Suppressor macrophage treated with lipopolysaccharide for 4 hours (primary cell): ENCODE results near the gene ANKRD12.
"Not testable (repeated sequence)": the region's sequence is repeated elsewhere in the genome, so short reads cannot be mapped to it uniquely, and the experiment has no call there.

Experiments used
- DNase-seq: peaks from one replicate; pipeline ENCODE4 v3.0.0-alpha.2; 2020

ANKRD12 gene

DNA sequence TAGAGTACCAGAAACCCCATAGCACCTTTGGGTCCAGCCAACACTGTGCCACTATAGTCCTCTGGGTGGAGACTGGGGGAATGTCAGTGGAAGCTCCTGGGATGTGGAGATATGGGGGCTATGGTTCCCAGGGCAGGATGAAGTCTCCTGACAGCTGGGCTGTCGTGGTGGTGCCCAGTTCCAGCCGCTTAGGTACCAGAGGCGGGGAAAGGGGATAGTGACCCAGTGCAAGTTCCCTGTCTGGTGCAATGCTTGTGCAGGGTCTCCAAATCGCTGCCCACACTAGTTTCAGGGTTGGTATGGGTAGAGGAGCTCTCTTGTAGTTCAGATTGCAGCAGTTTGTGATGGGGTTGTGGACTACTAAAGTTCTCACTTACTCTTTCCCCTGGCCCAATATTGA is 97.9 kb downstream of the ANKRD12 start:
- DNase-seq = no peak

DNA sequence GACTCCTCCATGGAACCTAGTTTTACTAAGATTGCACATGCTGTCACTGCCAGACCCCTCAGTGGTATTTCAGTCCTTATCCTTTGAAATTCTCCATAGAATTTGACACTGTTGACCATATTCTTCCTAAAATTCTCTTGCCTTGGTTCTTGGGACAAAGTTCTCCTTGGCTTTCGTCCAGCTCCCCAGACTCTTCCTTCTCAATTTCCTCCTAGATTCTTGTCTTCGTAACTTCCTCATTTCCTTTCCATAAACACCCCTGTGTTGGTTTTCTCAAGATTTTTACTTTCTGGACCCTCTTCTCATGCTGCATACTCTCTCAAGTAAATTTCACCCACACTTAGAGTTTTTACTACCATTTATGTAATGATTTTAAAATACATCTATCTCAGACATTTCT is 101.4 kb downstream of the ANKRD12 start:
- DNase-seq = peak; percentile 16

DNA sequence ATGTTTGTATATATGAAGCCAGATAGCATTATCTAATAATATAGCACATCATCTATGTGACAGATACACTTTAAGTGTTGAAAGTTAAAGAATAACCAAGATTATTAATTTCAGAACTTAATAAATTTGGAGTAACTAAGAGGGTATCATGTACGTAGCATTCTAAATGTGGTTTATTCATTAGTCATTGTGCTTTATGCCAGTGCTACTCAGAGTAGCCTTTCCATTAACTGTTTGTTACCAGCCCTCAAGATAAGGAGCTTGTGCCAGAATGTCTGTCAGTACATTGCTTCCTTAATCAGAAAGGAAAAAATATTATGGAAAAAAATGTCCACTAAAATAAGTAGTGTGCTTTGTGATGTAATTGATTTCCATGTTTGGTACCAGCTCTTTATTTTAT is 103.1 kb downstream of the ANKRD12 start:
- DNase-seq = no peak

DNA sequence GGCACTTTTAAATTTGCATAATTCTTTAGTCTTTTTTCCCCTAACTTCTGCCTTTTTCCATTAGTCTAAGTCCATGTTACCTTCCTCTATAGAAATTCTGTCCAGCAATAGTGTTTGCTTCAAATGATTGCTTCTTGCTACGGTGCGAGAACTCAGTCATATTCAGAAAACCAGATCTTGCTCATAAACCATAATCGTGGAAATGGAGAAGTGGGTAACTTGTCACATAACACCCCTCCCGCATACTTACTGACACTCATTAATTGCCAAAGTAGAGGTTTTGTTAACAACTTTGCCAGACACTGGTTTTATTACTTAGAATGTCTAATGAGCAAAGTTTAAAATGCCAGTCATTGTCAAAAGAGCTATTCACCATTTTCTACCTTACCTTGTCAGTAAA is 103.7 kb downstream of the ANKRD12 start:
- peak; percentile 23 for DNase-seq

DNA sequence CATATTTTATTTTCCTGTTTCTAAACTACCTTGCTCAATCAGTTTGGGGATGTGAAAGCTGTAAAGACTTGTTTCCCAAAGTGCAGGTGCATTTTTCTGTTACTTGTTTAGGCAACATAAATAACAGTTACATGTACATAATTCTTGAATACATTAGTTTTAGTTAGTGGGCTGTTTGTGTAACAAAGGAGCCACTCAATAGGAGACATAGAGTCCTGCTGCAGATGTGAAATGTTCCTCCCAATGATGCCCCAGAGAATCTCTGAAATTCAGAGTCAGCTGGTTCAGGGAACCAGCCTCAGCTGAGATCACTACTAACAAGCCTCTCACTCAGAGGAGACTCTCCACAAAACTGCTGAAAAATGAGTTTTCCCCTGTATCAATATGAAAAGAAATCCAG is 106.4 kb downstream of the ANKRD12 start:
- DNase-seq = no peak

DNA sequence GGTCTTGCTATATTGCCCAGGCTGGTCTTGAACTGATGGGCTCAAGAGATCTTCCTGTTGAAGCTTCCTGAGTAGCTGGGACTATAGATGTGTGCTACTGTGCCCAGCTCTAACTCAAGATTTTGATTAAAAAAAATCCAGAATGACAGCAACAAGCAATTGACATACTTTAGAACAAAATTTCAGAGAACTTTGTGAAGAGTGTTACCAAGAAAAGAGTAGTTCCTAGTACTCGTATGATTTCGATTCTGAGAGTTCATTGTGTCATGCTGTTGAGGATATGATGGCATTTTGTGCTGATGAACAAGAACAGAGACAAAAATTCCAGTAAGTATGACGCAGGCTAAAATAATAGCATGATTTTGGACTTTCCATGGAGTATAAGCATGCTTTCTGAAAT is 107.8 kb downstream of the ANKRD12 start:
- peak; percentile 13 for DNase-seq

DNA sequence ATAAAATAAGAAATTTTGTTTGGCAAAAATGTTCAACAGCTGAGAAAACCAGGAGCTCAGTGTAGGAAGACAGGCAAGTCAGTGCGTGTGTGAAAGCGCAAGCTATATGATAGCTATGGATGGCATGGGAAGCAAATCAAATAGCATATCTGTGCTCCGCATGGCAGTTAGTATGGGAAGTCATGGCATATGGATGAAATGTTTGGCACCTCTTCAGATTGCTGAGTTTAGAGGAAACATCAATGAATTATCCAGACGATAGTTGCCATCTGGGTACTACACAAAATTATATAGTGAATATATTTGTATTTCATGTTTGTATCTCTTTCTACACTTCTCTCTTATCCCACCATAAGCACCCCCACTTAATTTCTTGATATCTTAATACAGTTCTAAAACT is 112.1 kb downstream of the ANKRD12 start:
- no peak for DNase-seq

DNA sequence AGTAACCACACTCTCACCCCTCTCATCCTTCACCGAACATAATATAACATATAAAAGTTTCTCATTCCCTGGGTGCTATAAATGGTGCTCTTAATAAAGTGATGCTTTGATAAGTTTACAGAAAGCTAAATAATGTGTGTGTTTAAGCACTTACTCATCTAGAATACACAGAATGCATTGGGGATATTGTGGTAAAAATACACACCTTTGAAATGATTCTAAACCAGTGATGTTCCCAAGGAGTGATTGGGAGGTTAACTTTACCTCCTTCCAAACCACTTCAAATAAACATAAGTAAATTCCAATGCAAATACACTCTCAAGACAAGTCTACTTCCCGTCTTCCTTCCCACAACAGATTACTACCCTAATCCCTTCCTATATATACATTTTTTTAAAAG is 112.7 kb downstream of the ANKRD12 start:
- DNase-seq = no peak

DNA sequence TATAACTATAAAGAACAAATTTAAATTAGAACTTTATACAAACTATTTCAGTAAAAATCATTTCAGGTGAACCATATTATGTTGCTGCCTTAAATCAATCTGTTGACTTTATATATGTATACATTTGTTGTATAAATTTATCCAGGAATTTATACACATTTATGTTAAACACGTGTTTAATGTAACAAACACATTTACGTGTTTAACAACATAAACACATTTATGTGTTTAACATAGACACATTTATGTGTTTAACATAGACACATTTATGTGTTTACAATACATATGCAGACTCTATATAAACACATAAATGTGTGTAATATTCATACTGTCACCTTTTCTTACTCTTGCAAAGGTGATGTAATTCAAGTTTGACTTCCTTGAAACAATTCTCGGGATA is 122.6 kb downstream of the ANKRD12 start:
- no peak for DNase-seq

DNA sequence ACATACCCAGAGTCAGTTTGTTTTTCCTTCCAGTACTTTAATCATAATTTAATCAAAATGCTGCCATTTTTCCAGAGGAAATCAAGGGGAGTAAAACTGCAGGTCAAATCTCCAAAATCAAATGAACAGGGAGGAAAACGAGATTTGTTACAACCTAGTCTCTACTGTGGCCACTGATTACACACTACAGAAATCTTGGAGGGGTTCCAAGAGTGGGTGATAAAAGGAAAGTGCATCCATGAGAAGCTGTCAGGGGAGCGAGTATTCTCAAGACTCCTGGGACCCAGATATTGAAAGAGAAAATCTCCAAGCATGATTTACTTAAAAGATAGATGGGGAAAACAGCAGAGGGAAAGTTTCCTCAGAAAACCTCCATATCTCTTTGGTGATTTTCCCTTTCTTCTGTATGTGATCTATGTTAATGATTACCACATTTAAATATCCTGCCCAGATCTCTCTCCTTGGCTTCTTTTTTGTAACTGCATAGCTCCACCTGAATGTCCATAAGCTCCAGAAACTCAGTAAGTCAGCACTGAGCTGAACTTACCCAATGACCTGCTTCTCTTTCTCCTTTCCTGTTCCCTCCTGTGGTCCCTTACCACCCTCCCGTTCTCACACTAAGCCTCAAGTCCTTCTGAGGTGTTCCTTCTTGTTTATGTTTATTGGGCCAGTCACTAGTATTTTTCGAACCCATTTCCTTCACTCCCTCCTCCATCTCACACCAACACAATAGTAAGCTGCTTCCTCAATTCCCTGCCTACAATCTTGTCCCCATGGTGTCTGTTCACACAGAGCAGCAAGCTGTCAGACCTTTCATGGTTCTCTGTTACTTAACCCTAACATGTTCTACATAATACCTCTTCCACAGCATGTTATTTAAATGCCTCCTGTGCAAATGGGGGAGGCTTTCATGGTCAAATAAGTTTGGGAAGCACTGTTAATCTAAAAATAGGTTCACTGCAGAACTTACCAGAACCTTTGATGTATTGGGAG is 124.1 kb downstream of the ANKRD12 start:
- DNase-seq = no peak

DNA sequence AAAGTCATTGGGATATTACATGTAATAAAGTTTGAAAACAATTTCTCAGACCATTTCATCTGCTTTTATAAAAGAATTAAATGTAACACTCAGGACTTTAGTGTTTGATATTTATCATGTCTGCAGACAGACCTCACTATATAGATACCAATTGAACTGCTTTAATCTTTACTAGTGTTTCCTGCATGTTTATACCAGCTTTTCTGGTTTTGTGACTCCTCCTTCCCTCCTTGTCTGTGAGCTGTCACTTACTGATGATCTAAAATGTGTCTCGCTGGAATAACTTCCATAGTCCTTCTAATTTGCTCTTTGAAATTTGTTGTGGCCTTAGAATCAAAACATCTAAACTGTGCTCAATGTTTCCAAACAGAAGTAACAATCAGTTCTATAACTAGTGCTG is 126.7 kb downstream of the ANKRD12 start:
- no peak for DNase-seq

DNA sequence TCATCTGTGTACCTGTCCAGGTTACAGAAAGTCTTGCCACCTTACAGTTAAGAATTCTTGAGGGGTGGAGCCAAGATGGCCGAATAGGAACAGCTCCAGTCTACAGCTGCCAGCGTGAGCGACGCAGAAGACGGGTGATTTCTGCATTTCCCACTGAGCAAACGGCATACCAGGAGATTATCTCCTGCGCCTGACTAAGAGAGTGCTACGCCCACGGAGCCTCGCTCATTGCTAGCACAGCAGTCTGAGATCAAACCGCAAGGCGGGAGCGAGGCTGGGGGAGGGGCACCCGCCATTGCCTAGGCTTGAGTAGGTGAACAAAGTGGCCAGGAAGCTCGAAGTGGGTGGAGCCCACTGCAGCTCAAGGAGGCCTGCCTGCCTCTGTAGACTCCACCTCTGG is 128.2 kb downstream of the ANKRD12 start:
- DNase-seq = not testable (repeated sequence)

DNA sequence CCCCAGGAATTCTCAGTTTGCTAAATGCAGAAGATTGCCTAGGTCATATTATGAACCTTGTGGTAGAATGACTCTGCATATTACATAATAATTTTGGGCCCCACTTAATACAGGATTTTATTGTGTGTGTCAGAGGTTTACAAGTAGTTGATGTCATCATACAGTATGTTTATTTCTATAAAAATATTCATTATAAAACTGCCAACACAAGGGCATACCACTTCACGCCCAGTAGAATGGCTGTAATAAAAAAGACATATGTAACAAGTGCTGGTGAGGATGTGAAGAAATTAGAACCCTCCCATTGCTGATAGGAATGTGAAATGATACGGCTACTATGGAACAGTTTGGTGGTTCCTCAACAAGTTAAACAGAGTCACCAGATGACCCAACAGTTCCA is 136.6 kb downstream of the ANKRD12 start:
- DNase-seq = no peak

DNA sequence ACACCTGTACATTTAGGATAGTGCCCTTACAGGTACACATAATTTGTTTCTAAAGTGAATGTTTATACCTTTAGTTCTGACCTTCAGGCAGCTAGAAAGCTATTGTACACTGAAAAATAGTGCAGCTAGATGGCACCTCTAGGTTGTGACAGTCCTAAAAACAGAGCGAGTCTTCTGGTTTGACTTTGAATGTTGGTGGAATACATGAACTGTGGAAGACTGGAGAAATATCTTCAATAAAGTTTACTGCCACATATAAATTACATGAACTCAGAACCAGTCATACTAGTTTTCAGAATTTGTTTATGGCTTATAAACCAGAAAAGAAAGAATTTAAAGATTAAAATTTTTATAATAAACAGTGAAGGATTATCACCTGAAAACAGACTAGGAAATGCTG is 139.3 kb downstream of the ANKRD12 start:
- no peak for DNase-seq

DNA sequence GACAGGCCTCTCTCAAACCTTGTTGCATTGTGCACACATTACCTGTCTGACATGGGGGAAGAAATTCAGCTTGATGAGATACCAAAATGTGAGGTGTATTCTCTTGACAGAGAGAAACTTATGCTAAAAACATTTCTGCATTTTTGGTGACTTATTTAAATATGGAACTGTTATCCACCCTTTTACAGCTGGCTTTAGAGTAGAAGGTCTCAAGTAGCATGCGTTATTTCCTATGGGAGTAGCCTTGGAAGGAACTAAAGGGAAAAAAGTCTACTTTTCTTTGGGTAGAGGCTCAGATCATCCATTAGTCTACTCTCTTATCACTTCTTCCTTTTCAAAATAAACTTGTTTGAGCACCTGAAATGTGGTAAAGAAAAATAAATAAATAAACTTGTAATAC is 141.4 kb downstream of the ANKRD12 start:
- DNase-seq = no peak

DNA sequence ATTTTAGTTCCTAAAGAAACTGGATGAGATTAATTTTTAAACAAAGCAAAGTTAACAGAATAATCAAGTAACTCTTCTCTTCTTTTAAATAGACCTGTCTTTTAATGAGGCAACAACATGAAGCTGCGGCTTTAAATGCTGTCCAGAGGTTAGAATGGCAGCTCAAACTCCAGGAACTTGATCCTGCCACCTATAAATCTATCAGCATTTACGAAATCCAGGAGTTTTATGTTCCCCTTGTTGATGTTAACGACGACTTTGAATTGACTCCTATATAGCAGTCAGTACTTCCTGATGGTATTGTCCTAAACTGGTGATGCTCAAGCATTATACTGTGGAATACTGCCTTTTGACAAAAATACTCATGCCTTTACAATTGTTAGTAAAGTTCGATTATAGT is 144.3 kb downstream of the ANKRD12 start:
- no peak for DNase-seq

DNA sequence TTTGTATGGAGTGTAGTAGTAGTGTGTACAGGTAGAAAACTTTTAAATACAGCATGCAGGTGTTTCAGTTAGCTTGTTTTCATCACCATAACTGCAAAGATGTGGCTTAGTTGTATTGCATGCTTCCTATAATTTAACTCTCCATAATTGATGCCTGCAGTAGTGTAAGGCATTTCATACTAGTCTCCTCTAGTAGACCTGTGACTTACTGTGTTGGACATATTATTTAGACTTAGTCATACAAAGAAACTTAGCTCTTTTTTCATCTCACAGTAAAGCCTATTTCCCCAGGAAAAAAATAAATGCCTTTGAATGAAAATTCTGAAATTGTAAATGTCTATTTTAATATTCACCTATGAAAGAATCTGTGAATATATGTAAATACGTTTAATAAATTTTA is 145.2 kb downstream of the ANKRD12 start:
- no peak for DNase-seq

DNA sequence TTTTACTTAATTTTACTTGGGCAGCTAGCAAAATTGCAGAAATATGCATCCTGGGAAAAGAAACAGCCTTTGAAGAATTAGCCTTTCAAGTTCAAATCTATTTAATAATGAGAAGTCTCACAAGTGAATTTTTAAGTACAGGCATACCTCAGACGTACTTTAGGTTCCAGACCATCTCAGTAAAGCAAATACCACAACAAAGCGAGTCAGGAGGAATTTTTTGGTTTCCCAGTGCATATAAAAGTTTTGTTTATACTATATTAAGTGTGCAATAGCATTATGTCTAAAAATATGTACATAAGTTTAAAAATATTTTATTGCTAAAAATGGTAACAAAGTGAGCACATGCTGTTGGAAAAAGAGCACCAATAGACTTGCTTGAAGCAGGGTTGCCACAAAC is 147.2 kb downstream of the ANKRD12 start:
- DNase-seq = no peak

DNA sequence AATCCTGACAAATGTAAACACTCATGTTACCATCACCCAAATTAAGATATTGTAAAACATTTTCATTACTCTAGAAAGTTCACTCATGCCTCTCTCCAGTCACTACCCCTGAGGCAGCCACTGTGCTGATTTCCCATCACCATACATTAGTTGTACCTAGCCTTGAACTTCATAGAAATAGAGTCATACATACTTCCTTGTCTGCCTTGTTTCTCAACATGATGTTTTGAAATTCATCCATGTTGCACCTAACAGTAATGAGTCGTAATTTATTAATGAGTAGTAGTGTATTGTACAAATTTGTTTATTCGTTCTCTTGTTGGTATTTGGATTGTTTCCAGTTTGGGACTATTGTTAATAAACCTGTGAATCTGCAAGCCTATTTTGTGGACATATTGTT is 149.0 kb downstream of the ANKRD12 start:
- DNase-seq = no peak

DNA sequence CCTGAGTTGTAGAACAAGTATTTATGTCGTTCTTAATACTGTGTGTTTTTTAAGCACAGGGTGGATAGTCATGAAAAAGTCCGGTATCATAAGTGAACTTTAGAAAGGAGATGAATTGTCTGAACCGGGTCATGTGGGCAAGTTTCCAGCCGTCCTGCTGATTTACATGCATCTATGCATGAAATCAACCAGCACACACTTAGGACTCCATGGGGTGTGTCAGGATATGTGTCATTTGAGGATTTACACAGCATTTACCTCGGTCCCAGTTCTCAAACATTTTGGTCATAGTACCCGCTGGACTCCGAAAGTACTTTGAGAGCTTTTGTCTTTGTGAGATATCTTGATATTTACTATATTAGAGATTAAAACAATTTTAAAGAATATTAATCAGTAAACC is 150.5 kb downstream of the ANKRD12 start:
- DNase-seq = no peak

DNA sequence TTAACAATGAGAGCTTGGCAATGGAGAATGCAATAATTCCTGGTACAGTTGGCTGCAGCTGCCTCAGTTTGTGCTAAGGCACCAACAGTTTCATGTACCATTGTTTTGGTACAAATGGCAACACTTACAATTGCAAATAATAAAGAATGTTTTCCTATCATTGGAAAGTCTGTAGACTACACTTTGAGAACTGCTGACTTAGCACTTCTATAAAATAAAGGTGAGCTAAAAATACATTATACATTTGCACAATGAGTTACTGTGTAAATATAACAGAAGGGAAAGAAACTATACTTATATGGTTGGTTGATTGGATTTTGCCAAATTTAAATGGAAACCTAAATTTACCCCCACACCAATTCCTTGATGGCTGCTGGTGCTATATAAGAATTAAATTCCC is 153.1 kb downstream of the ANKRD12 start:
- DNase-seq = no peak

DNA sequence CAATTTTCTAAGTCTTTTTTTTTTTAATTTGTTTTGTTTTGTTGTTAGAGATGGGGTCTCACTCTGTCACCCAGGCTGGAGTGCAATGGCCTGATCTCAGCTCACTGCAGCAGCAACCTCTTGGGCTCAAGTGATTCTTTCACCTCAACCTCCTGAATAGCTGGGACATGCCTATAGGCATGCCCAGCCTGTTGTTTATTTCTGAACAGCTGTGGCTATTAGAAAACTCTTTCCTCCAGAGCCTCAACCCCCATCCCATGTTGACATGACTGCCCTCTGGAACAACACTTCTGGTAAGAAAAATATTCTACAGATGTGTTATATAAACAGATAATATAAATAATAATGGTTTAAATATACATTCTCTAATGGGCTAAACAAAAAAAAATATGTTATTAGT is 153.6 kb downstream of the ANKRD12 start:
- no peak for DNase-seq

DNA sequence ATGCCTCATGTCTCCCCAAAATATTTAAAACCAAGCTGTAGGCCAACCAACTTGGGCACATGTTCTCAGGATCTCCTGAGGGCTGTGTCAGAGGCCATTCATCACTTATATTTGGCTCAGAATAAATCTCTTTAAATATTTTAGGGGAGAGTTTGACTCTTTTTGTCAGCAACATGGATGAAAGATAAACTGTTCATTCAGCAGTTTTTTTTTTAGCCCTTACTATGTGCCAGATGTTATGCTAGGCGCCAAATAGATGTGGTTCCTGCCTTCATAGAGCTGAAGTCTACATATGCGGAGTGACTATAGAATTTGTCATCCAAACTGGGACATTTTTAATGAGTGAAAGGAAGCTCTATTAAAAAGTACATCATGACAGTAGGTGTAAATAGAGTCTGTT is 155.5 kb downstream of the ANKRD12 start:
- DNase-seq = no peak

DNA sequence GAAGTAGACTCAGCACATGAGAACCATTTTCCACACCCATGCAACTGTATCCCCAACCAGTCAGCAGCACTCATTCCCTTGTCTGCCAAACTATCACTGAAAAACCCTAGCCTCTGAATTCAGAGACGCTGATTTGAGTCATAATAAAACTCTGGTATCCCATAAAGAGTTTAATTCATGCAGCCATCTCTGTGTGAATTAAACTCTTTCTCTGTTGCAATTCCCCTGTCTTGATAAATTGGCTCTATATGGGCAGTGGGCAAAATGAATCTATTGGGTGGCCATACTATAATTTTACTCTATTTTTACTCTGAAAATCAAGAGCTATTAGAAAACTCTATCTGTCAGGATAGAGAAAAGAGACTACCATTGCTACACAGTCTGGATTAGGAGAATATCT is 157.4 kb downstream of the ANKRD12 start:
- DNase-seq = no peak
